GM10248 (cell line): Measurements from ENCODE around the gene OR52A5.
"Not testable (repeated sequence)": the region's sequence is repeated elsewhere in the genome, so short reads cannot be mapped to it uniquely, and the experiment has no call there.

Experiments
- CTCF ChIA-PET: fragments of 300-600 bp; sonication (Branson Sonifier 250); formaldehyde crosslinking; extraction: SDS; loops from one replicate; lab custom pipeline; 2021; ENCODE audit warnings: antibody characterized with exemption; lab: Yijun Ruan, JAX
- POLR2A ChIA-PET: fragments of 350-650 bp; sonication (Branson Sonifier 250); formaldehyde crosslinking; extraction: SDS; loops from one replicate; lab custom pipeline; 2020; ENCODE audit warnings: antibody characterized with exemption; lab: Yijun Ruan, JAX
- DNase-seq: peaks from one replicate; pipeline ENCODE4 v3.0.0; 2012; ENCODE audit errors: extremely low spot score
- TF ChIP-seq, protein P1 (sequence below): IDR thresholded peaks from 2 replicates; pipeline ENCODE4 v1.5.1; 2012; ENCODE audit warnings: mild to moderate bottlenecking, low read depth; ENCODE audit errors: extremely low read depth, missing control alignments, control extremely low read depth

OR52A5 gene

DNA sequence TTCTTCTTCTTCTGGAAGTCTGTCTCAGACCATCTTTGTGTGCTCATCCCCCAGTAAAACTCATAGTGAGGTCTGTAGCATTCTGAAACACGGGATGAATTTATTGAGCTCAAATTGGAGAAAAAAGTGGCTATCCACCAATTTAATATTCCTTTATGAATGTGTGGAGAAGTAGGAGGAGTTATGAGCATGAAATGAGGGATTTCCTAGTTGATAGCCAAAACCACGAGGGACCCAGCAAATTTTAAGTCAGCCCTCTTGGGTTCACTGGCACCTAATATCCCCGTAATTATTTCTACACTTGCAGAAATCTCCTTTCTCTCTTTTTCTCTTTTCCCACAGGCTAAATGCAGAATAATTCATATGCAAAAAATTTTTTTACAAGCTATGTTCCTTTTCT, 16.5 kb upstream of the OR52A5 start, which contains the start of gene OR52A1:
Gene OR52A1 (minus strand): TSS at position 101 of the 400 bp plus-strand sequence. CDS start 2,388 bp downstream, outside the sequence.
- TF ChIP-seq, protein P1, sequence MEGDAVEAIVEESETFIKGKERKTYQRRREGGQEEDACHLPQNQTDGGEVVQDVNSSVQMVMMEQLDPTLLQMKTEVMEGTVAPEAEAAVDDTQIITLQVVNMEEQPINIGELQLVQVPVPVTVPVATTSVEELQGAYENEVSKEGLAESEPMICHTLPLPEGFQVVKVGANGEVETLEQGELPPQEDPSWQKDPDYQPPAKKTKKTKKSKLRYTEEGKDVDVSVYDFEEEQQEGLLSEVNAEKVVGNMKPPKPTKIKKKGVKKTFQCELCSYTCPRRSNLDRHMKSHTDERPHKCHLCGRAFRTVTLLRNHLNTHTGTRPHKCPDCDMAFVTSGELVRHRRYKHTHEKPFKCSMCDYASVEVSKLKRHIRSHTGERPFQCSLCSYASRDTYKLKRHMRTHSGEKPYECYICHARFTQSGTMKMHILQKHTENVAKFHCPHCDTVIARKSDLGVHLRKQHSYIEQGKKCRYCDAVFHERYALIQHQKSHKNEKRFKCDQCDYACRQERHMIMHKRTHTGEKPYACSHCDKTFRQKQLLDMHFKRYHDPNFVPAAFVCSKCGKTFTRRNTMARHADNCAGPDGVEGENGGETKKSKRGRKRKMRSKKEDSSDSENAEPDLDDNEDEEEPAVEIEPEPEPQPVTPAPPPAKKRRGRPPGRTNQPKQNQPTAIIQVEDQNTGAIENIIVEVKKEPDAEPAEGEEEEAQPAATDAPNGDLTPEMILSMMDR: no peak
- no peak for DNase-seq
- ChIA-PET POLR2A (no interaction called here), CTCF (no interaction called here)

DNA sequence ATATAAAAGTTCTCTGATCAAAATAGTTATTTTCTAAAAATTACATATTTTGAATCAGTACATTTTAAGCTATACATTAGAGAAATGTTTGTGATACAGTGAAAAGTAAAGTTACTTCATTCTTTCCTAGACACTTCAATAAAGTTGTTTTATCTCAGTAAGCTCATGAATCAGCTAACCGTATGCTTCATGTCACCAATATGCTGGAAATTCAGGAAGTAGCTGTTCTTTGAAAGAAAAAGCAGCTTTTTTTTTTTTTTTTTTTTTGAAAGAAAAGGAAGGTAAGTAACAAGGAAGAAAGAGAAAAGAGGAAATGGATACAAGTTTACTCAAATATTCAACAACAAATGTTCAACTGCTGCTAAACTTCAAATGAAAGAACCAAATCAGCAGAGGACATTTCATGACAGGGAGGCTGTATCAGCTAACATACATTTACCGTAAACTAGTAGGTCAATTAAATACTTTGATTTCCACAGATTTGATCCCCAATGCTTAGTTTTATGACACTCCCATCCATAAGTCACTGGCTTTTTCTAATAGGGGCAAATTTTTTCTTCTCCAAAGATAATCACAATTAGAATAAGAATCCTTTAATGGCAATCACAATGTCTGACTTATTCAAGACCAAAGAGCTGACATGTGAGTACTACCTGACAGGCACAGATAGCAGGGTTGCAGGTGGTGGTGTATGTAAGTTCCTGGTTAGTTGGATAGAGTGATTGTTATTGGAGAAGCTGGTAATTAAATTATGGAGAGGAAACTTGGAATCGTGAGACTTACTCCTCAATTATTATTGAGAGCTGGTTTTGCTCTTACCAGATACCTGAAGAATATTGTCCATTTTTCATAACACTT, 15.6 kb upstream of the OR52A5 start:
- TF ChIP-seq, protein P1: no peak
- no peak for DNase-seq
- ChIA-PET CTCF (no interaction called here), POLR2A (no interaction called here)

DNA sequence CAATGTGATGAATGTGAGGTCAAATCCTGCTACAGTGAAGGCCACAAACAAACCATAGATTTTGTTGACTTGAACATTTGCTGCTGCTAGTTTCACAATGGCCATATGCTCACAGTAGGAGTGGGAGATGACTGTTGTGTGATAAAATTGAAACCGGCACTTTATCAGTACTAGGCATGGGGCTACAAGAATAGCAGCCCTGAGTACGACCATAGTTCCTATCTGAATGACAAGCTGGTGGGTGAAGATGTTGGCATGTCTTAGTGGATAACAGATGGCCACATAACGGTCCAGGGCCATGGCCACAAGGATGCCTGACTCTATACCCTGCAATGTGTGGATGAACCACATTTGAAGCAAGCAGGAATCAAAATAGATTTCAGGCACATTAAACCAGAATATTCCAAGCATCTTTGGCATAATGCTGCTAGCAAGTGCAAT, 13.6 kb upstream of the OR52A5 start:
- TF ChIP-seq, protein P1: no peak
- CTCF ChIA-PET: no interaction called here
- POLR2A ChIA-PET: no interaction called here
- DNase-seq: no peak

DNA sequence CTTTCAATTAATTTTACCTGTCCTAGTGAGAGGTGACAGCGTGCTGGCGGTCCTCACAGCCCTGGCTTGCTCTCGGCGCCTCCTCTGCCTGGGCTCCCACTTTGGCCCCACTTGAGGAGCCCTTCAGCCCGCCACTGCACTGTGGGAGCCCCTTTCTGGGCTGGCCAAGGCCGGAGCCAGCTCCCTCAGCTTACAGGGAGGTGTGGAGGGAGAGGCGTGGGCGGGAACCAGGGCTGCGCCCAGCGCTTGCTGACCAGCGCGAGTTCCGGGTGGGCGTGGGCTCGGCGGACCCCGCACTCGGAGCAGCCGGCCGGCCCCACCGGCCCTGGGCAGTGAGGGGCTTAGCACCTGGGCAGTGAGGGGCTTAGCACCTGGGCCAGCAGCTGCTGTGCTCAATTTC, 6.0 kb upstream of the OR52A5 start:
- POLR2A ChIA-PET, DNase-seq: not testable (repeated sequence)
- CTCF ChIA-PET: interaction anchor here (1.6 kb wide), 1 partner anchor 55 kb away, joined by 3 read pairs; no protein-coding TSS in a partner anchor

DNA sequence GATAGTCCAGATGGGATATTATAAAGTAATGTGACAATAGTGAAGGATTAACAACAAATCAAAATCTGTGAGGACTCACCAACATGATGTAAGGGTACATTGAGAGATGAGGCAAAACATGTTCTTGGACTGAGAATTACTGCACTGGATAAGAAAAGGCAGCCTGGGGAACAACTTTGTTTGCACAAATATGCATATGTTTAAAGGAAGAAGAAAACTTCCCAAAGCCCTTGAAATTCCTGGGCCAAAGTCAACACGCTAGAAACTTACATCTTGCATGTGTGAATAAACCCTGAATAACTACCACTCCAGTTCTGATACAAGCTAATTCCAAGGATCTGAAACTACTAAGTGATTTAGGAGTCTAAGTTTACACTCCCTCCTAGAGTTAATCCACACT, 1.1 kb downstream of the OR52A5 start:
- no peak for DNase-seq
- POLR2A ChIA-PET: no interaction called here
- CTCF ChIA-PET: no interaction called here
- TF ChIP-seq, protein P1: no peak

DNA sequence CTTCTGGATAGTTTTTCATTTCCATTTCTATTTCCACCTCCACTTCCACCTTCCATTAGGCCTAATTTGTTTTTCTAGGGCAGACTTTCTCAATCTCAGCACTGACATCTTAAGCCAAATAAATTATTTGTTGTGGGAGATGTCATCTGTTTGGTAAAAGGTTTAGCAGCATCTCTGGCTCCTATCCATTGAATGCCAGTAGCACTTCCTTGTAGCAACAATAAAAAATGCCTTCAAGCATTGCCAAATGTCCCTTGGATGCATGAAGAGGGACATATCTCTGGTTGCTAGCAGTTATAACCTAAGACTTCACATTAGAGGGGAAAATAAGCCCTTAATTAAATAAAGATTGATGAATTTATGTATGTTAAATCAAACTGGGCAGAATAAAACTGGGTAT, 1.9 kb downstream of the OR52A5 start:
- CTCF ChIA-PET: no interaction called here
- POLR2A ChIA-PET: no interaction called here
- DNase-seq: no peak
- TF ChIP-seq, protein P1: no peak
